ENCODE data around the gene GRIK2.
"Not testable (repeated sequence)": the region's sequence is repeated elsewhere in the genome, so short reads cannot be mapped to it uniquely, and the experiment has no call there.

- TF ChIP-seq CTCF (conservative IDR thresholded peaks at IDR 0.05 in 1 of 2, IDR thresholded peaks at IDR 0.05 in 1 of 2; ENCODE audit: extremely low read depth in 1 of 2, insufficient read depth in 1 of 2, low read depth in 1 of 2, low read length in 2 of 2); EZH2 (IDR thresholded peaks at IDR 0.05; ENCODE audit: borderline replicate concordance, low read length): not testable (repeated sequence)
These were observed 245.4 kb downstream of the GRIK2 start for GRCh38 chr6:101638865-101639264.

All from mammary epithelial cell (primary cell).